ENCODE results near the gene PGRMC1.
A peak's percentile ranks its signal among the peaks of the same experiment; 100 is the strongest.
"Not testable (repeated sequence)": the region's sequence is repeated elsewhere in the genome, so short reads cannot be mapped to it uniquely, and the experiment has no call there.

Gene PGRMC1
- total RNA-seq: 12.2 to 23.8 reads per million in 2 donors

- DNase-seq: peak; percentile 56 to 89 (median 74)
These were observed at the start of gene PGRMC1 for GRCh38 chrX:119235872-119236622. Gene PGRMC1, plus strand, starts transcription at chrX:119236285. Its CDS starts 79 bp downstream, at chrX:119236364.

- no peak for DNase-seq
These were observed 49.3 kb upstream of the PGRMC1 start for GRCh38 chrX:119186763-119187162.

- no peak for DNase-seq
These were observed 48.8 kb upstream of the PGRMC1 start for GRCh38 chrX:119187298-119187697.

GRCh38 chrX:119189115-119189514 is 47.0 kb upstream of the PGRMC1 start:
- DNase-seq: no peak

- DNase-seq: no peak
These were observed 46.5 kb upstream of the PGRMC1 start for GRCh38 chrX:119189595-119189994.

- no peak for DNase-seq
These were observed 45.9 kb upstream of the PGRMC1 start for GRCh38 chrX:119190091-119190681.

GRCh38 chrX:119190831-119191230 is 45.3 kb upstream of the PGRMC1 start:
- no peak for DNase-seq

GRCh38 chrX:119194621-119195020 is 41.5 kb upstream of the PGRMC1 start:
- no peak for DNase-seq

- DNase-seq: no peak
These were observed 34.5 kb upstream of the PGRMC1 start for GRCh38 chrX:119201570-119201969.

GRCh38 chrX:119206203-119206602 is 29.9 kb upstream of the PGRMC1 start:
- DNase-seq: no peak

- DNase-seq: not testable (repeated sequence)
These were observed 28.6 kb upstream of the PGRMC1 start for GRCh38 chrX:119207483-119207882.

GRCh38 chrX:119208401-119209057 is 27.6 kb upstream of the PGRMC1 start:
- no peak for DNase-seq

GRCh38 chrX:119210931-119211648 is 25.0 kb upstream of the PGRMC1 start:
- DNase-seq: not testable (repeated sequence)

GRCh38 chrX:119211649-119212014 is 24.5 kb upstream of the PGRMC1 start:
- no peak for DNase-seq

- DNase-seq: no peak
These were observed 17.9 kb upstream of the PGRMC1 start for GRCh38 chrX:119218198-119218597.

- no peak for DNase-seq
These were observed 13.2 kb upstream of the PGRMC1 start for GRCh38 chrX:119222932-119223331.

- DNase-seq: no peak
These were observed 12.3 kb upstream of the PGRMC1 start for GRCh38 chrX:119223783-119224182.

GRCh38 chrX:119226446-119226845 is 9.6 kb upstream of the PGRMC1 start:
- no peak for DNase-seq

GRCh38 chrX:119228512-119229252 is 7.4 kb upstream of the PGRMC1 start:
- DNase-seq: no peak

GRCh38 chrX:119229253-119229615 is 6.9 kb upstream of the PGRMC1 start:
- DNase-seq: no peak

- peak in 1 of 5 experiments; percentile 18 for DNase-seq
These were observed 5.2 kb upstream of the PGRMC1 start for GRCh38 chrX:119230850-119231249.

GRCh38 chrX:119231936-119232445 is 4.1 kb upstream of the PGRMC1 start:
- DNase-seq: no peak

Measured in T-helper 2 cell (primary cell).